NCI-H2227 (cell line): ENCODE measurements around the gene CMIP.
"Not testable (repeated sequence)": the region's sequence is repeated elsewhere in the genome, so short reads cannot be mapped to it uniquely, and the experiment has no call there.

Experiments
- DNase-seq: peaks from one replicate; lab custom pipeline; 2025; ENCODE audit not compliant: unreplicated experiment; lab: John Stamatoyannopoulos, UW

The CMIP gene

DNA sequence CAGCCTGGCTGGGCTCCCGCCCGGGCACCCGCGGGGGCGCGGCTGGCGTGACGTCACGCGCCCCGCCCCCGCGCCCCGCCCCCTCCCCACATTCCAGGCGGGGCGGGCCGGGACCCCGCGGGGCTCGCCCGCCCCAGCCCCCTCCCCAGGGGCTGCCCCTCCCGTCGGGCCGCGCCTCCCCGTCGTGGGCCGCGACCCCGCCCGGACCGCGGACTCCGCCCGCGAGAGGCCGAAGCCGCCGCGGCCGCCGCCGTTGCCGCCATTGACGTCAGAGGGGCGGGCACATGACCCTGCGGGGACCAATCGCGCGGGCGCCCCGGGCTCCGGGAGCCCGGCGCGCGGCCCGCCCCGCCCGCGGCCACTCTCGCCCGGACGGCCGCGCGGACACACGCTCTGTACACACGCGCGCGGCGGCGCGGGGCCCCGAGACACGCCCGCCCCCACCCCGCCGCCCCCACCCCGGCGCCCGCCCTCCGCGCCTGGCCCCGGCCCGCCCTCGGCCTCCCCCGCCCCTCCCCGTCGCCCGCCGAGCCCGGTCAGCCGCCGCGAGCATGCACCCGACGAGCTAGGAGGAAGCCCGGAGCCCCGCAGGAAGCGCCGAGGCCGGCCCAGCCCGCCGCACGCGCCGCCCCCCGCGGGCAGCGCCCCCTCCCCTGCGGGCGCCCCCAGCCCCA, at the start of gene CMIP:
Gene CMIP (plus strand): TSS at position 361 of the 674 bp plus-strand sequence.
- DNase-seq, result peak; percentile 81

DNA sequence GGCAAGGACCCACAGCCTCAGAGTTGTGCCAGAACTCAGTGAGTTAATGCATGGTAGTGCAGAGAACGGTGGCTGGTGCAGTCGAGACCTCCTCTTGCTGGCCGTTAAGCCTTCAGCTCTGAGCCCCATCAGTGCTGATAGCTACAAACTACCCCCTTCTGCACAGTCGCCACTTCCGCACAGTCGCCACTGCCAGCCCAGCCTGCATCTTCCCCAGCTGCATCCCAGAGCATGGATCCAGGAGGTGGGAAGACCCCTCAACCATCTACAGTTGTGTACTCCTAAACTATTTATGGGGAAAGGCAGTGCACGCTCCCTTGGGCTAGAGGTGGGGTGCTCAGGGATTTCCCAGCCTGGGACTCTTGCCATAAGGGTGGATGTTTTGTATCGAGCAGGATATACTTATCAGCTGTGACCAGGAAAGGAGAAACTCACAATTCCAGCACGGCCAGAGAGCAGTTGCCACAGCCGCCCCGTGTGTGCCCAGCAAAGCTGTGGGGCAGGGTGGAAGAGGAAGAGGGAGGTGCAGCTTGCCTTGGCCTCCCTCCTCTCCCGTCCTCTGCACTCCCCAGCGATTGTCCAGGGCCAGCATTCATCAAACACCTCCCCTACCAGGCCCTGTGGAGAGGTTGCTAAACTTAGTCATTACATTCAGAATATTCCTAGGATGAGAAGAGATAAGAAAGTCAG, 49.5 kb upstream of the CMIP start:
- no peak for DNase-seq

DNA sequence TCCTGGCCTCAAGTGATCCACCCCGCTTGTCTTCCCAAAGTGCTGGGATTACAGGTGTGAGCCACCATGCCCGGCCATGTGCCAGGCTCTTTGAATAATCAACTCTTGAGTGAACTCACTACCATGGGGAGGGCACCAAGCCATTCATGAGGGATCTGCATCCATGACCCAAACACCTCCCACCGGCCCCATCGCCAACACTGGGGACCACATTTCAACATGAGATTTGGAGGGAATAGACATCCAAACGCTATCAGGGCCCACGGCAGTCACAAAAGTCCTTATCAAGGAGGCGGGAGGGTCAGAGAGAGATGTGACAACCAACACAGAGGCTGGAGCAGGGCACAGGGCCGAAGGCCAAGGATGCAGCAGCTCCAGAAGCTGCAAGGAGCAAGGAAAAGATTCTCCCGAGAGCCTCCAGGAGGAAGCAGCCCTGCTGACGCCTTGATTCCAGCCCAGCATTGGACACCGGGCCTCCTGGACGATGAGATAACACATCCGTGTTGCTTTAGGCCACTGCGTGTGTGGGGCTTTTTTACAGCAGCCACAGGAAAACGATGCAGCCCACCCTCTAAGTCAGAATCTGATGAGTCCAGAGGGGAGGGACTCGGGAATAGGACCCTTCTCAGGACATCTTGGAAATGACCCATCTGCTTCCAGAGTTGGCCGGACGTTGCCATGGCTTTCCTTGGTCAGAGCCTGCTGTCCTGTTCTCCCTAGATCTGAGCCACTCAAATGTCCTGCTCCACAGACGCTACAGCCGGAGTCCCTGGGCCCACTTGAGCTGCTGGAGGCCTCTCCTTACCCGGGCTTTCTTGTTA, 47.3 kb upstream of the CMIP start:
- no peak for DNase-seq

DNA sequence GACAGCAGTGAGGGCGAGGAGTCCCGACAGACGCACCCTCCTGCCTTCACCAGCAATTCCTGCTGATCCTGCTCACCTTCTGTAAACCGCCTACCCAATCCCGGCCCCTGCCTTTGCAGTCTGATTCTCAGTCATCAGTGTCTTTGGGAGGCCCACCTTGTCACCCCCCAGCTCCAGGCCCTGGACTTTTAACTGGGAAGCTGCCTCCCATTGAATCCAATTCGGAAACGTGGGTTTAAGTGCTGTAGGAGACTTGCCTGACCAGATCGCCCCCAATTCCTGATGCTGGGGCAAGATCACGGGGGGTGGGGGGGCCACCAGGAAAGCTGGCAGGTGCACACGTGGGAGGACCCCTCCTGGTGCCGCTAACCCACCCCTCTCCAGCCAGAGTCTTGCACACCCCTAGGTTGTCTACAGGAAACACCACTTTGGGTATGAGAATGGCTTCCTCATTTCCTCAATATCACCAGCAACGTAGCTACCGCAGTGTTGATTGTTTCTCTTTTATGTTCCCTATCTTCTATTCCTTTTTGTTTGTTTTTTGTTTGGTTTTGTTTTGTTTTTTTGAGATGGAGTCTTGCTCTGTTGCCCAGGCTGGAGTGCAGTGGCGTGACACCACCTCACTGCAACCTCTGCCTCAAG, 46.6 kb upstream of the CMIP start:
- DNase-seq, result no peak

DNA sequence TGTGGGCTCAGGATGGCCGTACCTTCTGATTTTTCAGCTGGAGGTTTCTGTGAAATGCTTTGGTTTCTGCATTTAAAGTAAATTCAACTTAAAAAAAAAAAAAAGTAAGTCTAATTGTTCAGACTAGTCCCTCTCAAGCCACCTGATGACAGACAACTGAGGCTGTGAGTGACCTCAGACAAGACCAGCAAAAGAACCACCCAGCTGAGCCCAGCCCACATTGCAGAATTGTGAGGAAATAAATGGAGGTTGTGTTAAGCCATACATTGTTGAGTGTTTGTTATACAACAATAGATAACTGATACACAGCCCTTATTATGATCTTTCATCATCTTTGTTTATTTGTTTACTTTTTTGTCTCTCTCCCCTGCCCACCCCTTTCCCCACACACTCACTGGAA, 44.7 kb upstream of the CMIP start:
- no peak for DNase-seq

DNA sequence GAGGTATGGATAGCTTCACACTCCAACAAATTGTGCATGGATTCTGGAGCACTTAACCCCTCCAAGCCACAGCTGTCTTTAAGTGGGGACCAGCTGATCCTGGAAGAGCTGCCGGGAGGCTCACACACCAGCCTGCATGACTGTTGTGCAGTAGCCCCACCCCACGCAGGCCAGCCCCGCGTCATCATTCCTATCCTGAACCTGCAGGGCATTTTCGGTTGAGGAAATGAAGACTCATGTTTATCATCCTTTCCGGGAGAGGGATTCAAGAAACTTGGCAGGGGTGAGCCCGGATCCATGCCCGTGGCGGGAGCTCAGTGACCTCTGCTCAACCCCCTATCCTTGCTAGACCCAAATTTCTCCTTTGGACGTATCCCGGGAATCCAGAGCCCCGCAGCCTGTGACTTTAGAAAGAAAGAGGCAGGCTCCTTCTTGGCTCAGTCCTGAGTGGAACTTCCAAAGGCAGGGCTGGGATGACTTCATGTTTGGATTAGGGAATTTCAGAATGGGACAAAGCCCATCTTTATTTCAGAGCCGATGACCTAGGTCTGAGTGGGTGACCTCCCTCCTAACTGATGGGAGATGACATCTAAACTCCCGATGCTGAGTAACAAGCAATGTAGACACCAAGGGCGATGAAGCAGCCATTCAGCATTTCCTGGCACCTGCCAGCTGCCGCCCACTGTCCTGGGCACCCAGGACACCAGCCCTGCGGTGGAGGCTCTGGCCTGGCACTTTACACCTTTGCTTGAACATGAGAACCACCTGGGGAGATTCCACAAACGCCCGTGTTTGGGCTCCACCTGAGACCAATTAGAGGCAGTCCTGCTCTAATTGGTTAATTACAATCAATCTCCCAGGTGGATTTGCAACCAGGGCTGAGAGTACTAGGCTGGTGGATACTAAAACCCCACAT, 43.3 kb upstream of the CMIP start:
- peak; percentile 8 for DNase-seq

DNA sequence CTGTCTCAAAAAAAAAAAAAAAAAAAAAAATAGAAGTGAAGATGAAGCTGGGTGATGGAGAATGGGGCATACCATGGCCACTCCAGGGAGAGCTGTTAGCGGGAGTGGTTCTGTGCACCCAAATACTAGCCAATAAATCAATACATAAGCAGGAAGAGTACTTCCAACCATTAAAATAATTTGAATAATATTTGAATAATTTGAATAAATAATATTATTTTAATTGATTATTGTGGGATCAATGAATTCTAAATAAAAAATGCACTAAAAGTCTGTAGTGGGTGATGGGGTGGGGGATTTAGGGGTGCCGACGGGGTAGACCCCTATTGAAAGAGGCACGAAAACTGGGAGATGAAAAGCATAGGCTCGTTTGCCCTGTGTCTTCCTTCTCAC, 41.4 kb upstream of the CMIP start:
- DNase-seq, result no peak

DNA sequence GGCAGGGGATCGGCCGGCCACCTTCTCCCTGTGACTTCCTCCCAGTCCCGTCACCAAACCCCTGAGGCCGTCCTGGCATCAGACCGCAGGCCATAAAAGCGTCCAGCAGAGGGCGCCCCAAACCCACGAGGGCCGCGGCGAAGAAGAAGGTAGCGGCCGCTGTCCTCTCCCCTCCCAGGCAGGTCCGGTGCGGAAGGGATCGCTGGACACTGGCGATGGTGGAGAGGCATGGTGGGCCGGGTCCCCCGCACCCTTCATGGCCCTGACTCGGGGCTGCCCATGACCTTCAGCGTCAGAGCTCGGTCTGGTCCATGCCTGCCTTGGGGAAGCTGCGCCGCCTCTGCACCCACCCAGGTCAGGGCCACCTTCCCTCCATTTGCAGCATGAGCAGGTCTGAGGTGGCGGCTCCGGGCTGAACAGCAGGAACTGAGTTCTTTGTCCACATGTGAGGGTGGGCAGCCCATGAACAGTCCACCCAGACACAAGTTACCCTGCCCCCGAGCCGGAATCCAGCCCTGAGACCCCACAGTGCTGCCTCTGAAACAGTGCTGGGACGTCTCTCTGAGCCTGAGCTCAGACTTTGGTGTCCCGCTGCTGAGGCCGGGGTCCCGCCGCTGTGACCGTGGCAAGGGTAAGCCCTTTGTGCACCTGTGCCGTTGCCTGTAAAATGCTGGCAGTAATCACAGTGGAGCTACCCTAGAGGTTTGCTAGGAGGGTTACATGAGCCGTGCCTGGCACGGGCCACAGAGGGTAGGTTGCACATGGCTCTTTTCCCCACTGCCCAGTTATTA, 40.8 kb upstream of the CMIP start:
- peak; percentile 83 for DNase-seq

DNA sequence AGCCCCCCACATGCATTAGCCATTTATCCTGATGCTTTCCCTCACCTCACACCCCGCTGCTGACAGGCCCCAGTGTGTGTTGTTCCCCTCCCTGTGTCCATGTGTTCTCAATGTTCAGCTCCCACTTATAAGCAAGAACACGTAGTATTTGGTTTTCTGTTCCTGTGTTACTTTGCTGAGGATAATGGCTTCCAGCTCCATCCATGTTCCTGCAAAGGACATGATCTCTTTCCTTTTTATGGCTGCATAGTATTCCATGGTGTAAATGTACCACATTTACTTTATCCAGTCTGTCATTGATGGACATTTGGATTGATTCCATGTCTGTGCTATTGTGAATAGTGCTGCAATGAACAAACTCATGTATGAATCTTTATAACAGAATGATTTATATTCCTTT, 39.6 kb upstream of the CMIP start:
- DNase-seq, result not testable (repeated sequence)

DNA sequence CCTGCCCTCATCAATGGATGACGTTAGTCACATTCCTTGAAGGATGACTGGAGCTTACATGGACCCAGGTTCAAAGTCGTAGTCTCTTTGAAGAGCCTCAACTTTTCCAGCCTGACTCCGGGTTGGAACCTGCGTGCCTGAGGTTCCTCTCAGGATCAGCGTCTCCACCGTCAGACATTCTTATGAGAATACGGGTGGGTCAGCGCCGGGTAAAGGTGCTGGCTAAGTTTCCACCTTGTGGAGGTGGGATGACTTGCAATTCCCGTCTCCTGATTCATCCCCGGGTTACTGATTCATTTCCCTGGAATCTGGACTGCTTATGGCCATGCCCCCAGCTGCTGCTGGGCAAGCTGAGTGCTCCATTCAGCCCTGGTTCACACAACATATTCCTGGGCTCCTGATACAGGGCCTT, 38.9 kb upstream of the CMIP start:
- DNase-seq, result no peak

DNA sequence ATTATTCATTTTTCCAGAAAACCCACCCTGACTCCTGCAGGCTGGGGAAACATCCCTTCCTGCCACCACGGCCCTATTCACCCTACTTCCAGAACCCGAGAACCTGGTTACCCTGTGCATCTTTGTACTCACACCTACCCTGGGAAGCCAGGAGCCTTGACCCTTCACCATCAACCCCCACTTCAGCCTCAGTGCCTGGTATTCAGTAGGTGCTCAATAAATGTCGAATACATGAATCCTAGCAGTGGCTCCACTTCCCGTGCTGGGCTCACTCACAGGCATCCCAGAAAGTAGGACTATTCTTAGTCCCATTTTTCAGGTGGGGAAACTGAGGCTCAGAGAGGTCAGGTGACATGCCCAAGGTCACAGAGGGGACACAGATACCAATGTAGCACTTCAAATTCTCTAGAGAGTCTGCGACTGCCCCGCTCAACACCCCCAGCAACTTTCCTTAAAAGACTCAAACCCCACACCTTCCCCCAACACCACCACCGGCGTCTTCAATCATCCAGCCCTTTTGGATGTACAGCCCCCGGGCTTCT, 36.1 kb upstream of the CMIP start:
- no peak for DNase-seq

DNA sequence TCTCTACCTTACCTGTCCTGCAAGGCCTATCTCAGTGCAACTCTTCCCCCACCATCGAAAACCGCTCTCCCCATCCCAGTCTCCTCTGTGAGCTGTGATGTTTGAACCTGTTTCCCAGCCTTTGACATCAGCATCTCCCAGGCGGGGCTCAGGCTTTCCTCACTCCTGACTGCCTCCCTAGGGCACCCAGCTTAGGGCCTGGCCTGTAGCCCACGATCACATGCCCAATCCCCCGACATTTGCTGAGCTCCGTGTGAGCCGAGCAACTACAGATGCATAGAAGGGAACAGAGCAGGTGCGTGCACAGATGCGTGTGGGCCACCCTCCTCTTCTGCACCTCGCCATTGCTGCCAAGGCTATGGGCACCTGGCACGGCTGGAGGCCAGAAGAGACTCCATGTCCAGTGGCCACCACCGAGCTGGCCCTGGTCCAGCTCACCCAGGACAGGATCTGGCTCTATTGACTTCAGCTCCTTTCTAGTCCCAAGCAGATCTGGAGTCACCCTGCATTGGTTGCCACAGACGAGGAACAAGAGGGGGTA, 35.5 kb upstream of the CMIP start:
- DNase-seq, result no peak

DNA sequence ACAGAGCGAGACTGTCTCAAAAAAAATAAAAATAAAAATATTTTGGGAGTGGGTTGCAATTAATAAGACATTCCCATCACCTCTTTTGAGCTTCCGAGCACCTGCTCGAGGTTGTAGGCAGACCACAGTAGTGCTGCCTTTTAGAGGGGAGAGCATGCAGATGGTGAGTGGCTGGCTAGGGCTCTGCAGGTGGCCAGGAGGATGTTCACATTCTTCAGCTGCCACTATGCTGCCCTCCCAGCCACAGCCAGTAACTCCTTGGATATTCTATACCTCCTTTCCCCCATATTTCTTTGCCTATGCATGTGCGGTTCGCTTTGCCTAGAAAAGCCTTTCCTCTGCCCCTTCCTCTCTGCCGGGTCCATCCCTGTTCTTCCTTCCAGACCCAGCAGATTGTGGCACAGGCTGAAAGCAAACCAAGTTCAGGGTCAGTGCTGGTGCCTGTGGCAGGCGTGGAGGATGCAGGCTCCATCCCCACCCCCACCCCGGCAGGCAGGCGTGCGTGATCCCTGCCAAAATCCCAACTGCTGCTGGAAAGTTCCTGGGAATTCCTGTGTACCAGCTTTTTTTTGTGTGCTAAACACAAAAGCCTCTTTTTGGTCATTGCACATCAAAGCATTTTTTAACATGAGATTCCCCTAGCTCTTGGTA, 33.8 kb upstream of the CMIP start:
- DNase-seq, result no peak

DNA sequence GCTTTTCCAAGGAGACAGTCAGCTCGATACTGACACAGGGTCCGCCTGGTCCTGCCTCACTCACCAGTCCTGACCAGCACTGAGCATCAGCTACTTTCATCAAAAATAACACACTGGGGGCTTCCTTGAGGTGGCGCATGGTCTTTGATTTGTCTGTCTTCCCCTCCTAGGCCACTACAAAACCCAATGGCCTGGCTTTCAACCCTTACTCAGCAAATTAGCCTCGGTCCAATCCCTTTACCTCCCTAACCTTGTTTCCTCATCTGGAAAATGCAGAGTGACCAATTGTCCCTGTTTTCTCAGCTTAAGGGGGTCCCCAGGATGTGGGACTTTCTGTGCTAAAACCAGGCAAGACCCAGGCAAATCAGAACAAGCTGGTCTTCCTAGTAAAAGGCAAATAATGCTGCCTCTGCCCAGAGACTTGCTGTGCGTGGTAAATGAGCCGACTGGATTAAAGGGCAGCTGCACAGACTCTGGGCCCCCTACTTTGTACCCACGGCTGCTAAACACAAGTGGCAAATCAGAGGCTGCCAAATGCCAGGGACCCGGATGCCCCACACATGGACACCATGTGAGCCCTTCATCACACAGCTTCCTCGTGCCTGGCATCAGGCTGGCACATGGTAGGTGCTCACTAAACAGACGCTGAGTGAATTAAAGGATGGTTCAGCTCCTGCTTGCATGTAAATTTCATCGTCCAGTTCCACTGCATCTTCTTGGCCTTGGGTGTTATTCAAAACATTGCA, 31.2 kb upstream of the CMIP start:
- no peak for DNase-seq

DNA sequence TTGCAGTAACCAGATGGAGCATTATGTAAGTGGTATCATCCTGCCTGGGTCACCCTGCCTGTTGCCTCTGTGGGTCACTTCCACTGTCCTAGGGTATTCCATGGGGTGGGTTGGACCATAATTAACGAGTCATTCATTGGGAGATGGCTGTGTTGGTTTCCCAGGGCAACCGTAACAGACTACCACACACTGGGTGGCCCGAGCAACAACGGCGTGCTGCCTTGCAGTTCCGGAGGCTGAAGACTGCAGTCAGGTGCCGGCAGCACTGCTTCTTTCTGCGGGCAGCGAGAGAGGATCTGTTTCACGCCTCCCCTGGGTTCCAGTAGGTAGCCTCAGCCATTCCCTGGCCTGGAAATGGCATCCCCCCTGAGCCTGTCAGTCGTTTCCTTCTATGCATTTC, 28.9 kb upstream of the CMIP start:
- peak; percentile 63 for DNase-seq

DNA sequence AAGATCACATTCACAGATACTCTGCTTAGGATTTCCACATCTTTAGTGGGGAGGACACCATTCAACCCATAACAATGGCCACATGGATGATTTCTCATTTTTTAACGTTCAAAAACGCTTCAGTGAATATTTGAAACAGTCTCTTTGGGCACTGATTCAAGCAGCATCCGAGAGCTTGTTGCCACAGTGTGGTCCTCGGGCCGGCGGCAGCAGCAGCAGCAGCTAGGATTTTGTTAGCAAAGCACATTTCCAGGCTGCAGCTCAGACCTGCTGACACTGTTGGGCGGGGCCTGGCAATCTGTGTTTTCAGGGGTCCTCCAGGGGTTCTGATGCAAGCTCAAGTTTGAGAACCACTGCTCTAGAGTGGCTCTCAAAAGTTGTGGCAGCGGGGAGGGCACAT, 27.9 kb upstream of the CMIP start:
- DNase-seq, result no peak

DNA sequence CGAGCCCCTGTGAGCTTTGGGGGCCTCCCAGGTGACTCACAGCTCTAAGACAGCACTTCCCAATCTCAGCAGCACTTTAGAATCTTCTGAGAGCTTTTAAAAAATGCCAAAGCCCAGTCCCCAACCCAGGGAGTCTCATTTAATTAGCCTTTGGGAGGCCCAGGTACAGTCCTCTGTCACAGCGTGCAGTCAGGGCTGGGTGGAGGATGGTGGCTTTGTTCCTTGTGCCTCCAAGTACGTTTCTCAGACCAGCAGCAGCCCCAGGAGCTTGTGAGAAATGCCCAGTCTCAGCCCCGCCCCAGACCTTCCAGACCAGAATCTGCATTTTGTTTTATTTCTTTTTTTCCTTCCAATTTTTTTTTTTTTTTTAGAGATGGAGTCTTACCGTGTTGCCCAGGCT, 27.4 kb upstream of the CMIP start:
- DNase-seq, result no peak

DNA sequence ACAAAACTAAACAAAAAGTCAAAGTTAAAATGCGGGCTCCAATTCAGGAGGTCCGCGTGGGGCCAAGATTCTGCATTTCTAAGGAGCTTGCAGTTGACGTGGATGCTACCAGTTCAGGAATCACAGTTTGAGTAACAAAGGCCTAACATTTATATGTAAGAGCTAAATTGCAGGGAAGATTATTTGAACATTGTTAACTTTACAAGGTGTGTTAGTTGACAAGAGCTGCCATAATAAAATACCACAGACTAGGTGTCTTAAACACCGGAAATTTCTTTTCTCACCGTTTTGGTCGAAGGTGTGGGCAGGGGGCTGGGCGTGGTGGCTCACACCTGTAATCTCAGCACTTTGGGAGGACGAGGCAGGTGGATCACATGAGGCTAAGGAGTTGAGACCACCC, 24.8 kb upstream of the CMIP start:
- no peak for DNase-seq
